ENCODE data around the gene MSL2.

MSL2 gene

GRCh38 chr3:136187868-136188267 lies 8.3 kb downstream of the MSL2 start:
- H3K9ac ChIP-seq (ENCODE audit: low read depth, low read length, poor library complexity), result no peak overlapping the region
- DNase-seq (ENCODE audit: low spot score), result no peak
- no peak overlapping the region for H3K18ac ChIP-seq (ENCODE audit: low read length)
- H3K4me3 ChIP-seq (ENCODE audit: low read length in 2 of 2), result no peak overlapping the region
- H3K79me1 ChIP-seq (ENCODE audit: low read depth, low read length), result peaks cover 8% of the 10 kb centered on the region
- H2BK5ac ChIP-seq (ENCODE audit: low read length), result no peak overlapping the region
- H2AFZ ChIP-seq (ENCODE audit: low read length), result no peak overlapping the region
- no peak overlapping the region for H3K27ac ChIP-seq (replicated peaks; ENCODE audit: low read length)
- H3K36me3 ChIP-seq (replicated peaks in 1 of 2; ENCODE audit: control insufficient read depth in 2 of 2, insufficient read depth in 2 of 2, low read length in 2 of 2), result peaks cover 0 to 16% of the 10 kb centered on the region in 2 donors
- no peak overlapping the region for H2BK15ac ChIP-seq (ENCODE audit: low read length)
- H4K8ac ChIP-seq (ENCODE audit: low read depth, low read length), result no peak overlapping the region
- H3K27me3 ChIP-seq (ENCODE audit: control insufficient read depth in 3 of 3, insufficient read depth in 3 of 3, low read depth in 1 of 3, low read length in 3 of 3), result no peaks in the 10 kb centered on the region
- H3K4ac ChIP-seq (ENCODE audit: low read length), result no peak overlapping the region
- no peak overlapping the region for H2BK120ac ChIP-seq (ENCODE audit: low read depth, low read length)
- no peak overlapping the region for H2BK12ac ChIP-seq (ENCODE audit: low read length)
- WGBS, 2 donors (ENCODE audit: extremely low coverage in 2 of 2, insufficient read length in 2 of 2, insufficient replicate concordance in 1 of 2), result no CpG with 5 or more reads among the region's 4 CpGs
- no peak overlapping the region for H2AK5ac ChIP-seq (ENCODE audit: low read depth, low read length)
- peaks cover 0 to 16% of the 10 kb centered on the region in 2 donors for H3K9me3 ChIP-seq (replicated peaks in 1 of 2; ENCODE audit: control insufficient read depth in 2 of 2, insufficient read depth in 1 of 2, low read depth in 1 of 2, low read length in 2 of 2)
- H3K14ac ChIP-seq (ENCODE audit: low read length), result no peak overlapping the region
- no peak overlapping the region for H3K4me2 ChIP-seq (ENCODE audit: insufficient read depth, low read length, poor library complexity, severe bottlenecking)
- no peak overlapping the region for H4K91ac ChIP-seq (ENCODE audit: low read depth, low read length, poor library complexity)
- H3K4me1 ChIP-seq (ENCODE audit: control insufficient read depth in 2 of 2, insufficient read depth in 1 of 2, low read depth in 1 of 2, low read length in 2 of 2), result peaks cover 4 to 5% of the 10 kb centered on the region in 2 donors
- no peak overlapping the region for H3K23ac ChIP-seq (ENCODE audit: low read depth, low read length, poor library complexity)

GRCh38 chr3:136186846-136187245 lies 9.3 kb downstream of the MSL2 start:
- Histone ChIP-seq H2AK5ac (ENCODE audit: low read depth, low read length) (no peak overlapping the region), H3K9me3 (replicated peaks in 1 of 2; ENCODE audit: control insufficient read depth in 2 of 2, insufficient read depth in 1 of 2, low read depth in 1 of 2, low read length in 2 of 2) (peaks cover 0 to 16% of the 10 kb centered on the region in 2 donors), H2BK5ac (ENCODE audit: low read length) (no peak overlapping the region), H3K27me3 (ENCODE audit: control insufficient read depth in 3 of 3, insufficient read depth in 3 of 3, low read depth in 1 of 3, low read length in 3 of 3) (no peaks in the 10 kb centered on the region), H2BK12ac (ENCODE audit: low read length) (no peak overlapping the region), H3K23ac (ENCODE audit: low read depth, low read length, poor library complexity) (no peak overlapping the region), H3K9ac (ENCODE audit: low read depth, low read length, poor library complexity) (no peak overlapping the region), H3K79me1 (ENCODE audit: low read depth, low read length) (peaks cover 8% of the 10 kb centered on the region), H4K8ac (ENCODE audit: low read depth, low read length) (no peak overlapping the region), H3K36me3 (replicated peaks in 1 of 2; ENCODE audit: control insufficient read depth in 2 of 2, insufficient read depth in 2 of 2, low read length in 2 of 2) (peaks cover 0 to 14% of the 10 kb centered on the region in 2 donors), H2AFZ (ENCODE audit: low read length) (no peak overlapping the region), H2BK120ac (ENCODE audit: low read depth, low read length) (no peak overlapping the region), H3K4me1 (ENCODE audit: control insufficient read depth in 2 of 2, insufficient read depth in 1 of 2, low read depth in 1 of 2, low read length in 2 of 2) (peaks cover 2 to 5% of the 10 kb centered on the region in 2 donors), H3K4me2 (ENCODE audit: insufficient read depth, low read length, poor library complexity, severe bottlenecking) (no peak overlapping the region), H3K4ac (ENCODE audit: low read length) (no peak overlapping the region), H3K14ac (ENCODE audit: low read length) (no peak overlapping the region), H3K18ac (ENCODE audit: low read length) (no peak overlapping the region), H3K27ac (replicated peaks; ENCODE audit: low read length) (no peak overlapping the region), H2BK15ac (ENCODE audit: low read length) (no peak overlapping the region), H4K91ac (ENCODE audit: low read depth, low read length, poor library complexity) (no peak overlapping the region), H3K4me3 (ENCODE audit: low read length in 2 of 2) (no peak overlapping the region)
- WGBS, 2 donors (ENCODE audit: extremely low coverage in 2 of 2, insufficient read length in 2 of 2, insufficient replicate concordance in 1 of 2), result 100% methylated on average over 2 of the region's 4 CpGs; no CpG with 5 or more reads in 1 of the 2 donors
- DNase-seq (ENCODE audit: low spot score), result no peak

GRCh38 chr3:136186344-136186743 lies 9.8 kb downstream of the MSL2 start:
- no CpG with 5 or more reads among the region's 3 CpGs for WGBS, 2 donors (ENCODE audit: extremely low coverage in 2 of 2, insufficient read length in 2 of 2, insufficient replicate concordance in 1 of 2)
- Histone ChIP-seq H3K36me3 (replicated peaks in 1 of 2; ENCODE audit: control insufficient read depth in 2 of 2, insufficient read depth in 2 of 2, low read length in 2 of 2) (peaks cover 0 to 9% of the 10 kb centered on the region in 2 donors), H3K18ac (ENCODE audit: low read length) (no peak overlapping the region), H2AK5ac (ENCODE audit: low read depth, low read length) (no peak overlapping the region), H3K27me3 (ENCODE audit: control insufficient read depth in 3 of 3, insufficient read depth in 3 of 3, low read depth in 1 of 3, low read length in 3 of 3) (no peaks in the 10 kb centered on the region), H4K91ac (ENCODE audit: low read depth, low read length, poor library complexity) (no peak overlapping the region), H2BK12ac (ENCODE audit: low read length) (no peak overlapping the region), H4K8ac (ENCODE audit: low read depth, low read length) (no peak overlapping the region), H3K9me3 (replicated peaks in 1 of 2; ENCODE audit: control insufficient read depth in 2 of 2, insufficient read depth in 1 of 2, low read depth in 1 of 2, low read length in 2 of 2) (peaks cover 0 to 16% of the 10 kb centered on the region in 2 donors), H3K4ac (ENCODE audit: low read length) (no peak overlapping the region), H3K4me3 (ENCODE audit: low read length in 2 of 2) (no peak overlapping the region), H3K79me1 (ENCODE audit: low read depth, low read length) (peaks cover 8% of the 10 kb centered on the region), H2BK15ac (ENCODE audit: low read length) (no peak overlapping the region), H3K27ac (replicated peaks; ENCODE audit: low read length) (no peak overlapping the region), H2BK120ac (ENCODE audit: low read depth, low read length) (no peak overlapping the region), H2AFZ (ENCODE audit: low read length) (no peak overlapping the region), H3K14ac (ENCODE audit: low read length) (no peak overlapping the region), H3K4me1 (ENCODE audit: control insufficient read depth in 2 of 2, insufficient read depth in 1 of 2, low read depth in 1 of 2, low read length in 2 of 2) (peaks cover 0 to 5% of the 10 kb centered on the region in 2 donors), H3K23ac (ENCODE audit: low read depth, low read length, poor library complexity) (no peak overlapping the region), H3K9ac (ENCODE audit: low read depth, low read length, poor library complexity) (no peak overlapping the region), H2BK5ac (ENCODE audit: low read length) (no peak overlapping the region), H3K4me2 (ENCODE audit: insufficient read depth, low read length, poor library complexity, severe bottlenecking) (no peak overlapping the region)
- DNase-seq (ENCODE audit: low spot score), result no peak

- H2BK12ac ChIP-seq (ENCODE audit: low read length), result no peak overlapping the region
- no CpG with 5 or more reads among the region's 2 CpGs for WGBS, 2 donors (ENCODE audit: extremely low coverage in 2 of 2, insufficient read length in 2 of 2, insufficient replicate concordance in 1 of 2)
- no peak overlapping the region for H2AK5ac ChIP-seq (ENCODE audit: low read depth, low read length)
- no peak overlapping the region for H4K91ac ChIP-seq (ENCODE audit: low read depth, low read length, poor library complexity)
- H3K23ac ChIP-seq (ENCODE audit: low read depth, low read length, poor library complexity), result no peak overlapping the region
- no peaks in the 10 kb centered on the region for H3K27me3 ChIP-seq (ENCODE audit: control insufficient read depth in 3 of 3, insufficient read depth in 3 of 3, low read depth in 1 of 3, low read length in 3 of 3)
- no peak overlapping the region for H3K18ac ChIP-seq (ENCODE audit: low read length)
- H3K4me2 ChIP-seq (ENCODE audit: insufficient read depth, low read length, poor library complexity, severe bottlenecking), result no peak overlapping the region
- no peak overlapping the region for H4K8ac ChIP-seq (ENCODE audit: low read depth, low read length)
- no peak overlapping the region for H3K9ac ChIP-seq (ENCODE audit: low read depth, low read length, poor library complexity)
- peaks cover 0 to 5% of the 10 kb centered on the region in 2 donors for H3K9me3 ChIP-seq (replicated peaks in 1 of 2; ENCODE audit: control insufficient read depth in 2 of 2, insufficient read depth in 1 of 2, low read depth in 1 of 2, low read length in 2 of 2)
- no peak overlapping the region for H3K4ac ChIP-seq (ENCODE audit: low read length)
- DNase-seq (ENCODE audit: low spot score), result no peak
- no peak overlapping the region for H3K4me3 ChIP-seq (ENCODE audit: low read length in 2 of 2)
- H2BK5ac ChIP-seq (ENCODE audit: low read length), result no peak overlapping the region
- H3K79me1 ChIP-seq (ENCODE audit: low read depth, low read length), result peaks cover 6% of the 10 kb centered on the region
- H2AFZ ChIP-seq (ENCODE audit: low read length), result no peak overlapping the region
- H3K4me1 ChIP-seq (ENCODE audit: control insufficient read depth in 2 of 2, insufficient read depth in 1 of 2, low read depth in 1 of 2, low read length in 2 of 2), result peaks cover 0 to 5% of the 10 kb centered on the region in 2 donors
- no peak overlapping the region for H3K14ac ChIP-seq (ENCODE audit: low read length)
- H2BK15ac ChIP-seq (ENCODE audit: low read length), result no peak overlapping the region
- no peaks in the 10 kb centered on the region for H3K36me3 ChIP-seq (replicated peaks in 1 of 2; ENCODE audit: control insufficient read depth in 2 of 2, insufficient read depth in 2 of 2, low read length in 2 of 2)
- H3K27ac ChIP-seq (replicated peaks; ENCODE audit: low read length), result no peak overlapping the region
- no peak overlapping the region for H2BK120ac ChIP-seq (ENCODE audit: low read depth, low read length)
These were observed 11.4 kb downstream of the MSL2 start for GRCh38 chr3:136184703-136185102.

All from neuronal stem cell (in vitro differentiated cells).